ELR (cell line): Measurements from ENCODE around the gene SMARCA1.
A peak's percentile ranks its signal among the peaks of the same experiment; 100 is the strongest.

ENCODE experiments used
- DNase-seq: peaks from one replicate; pipeline ENCODE4 v3.0.0-alpha.2; 2015; ENCODE audit warnings: low read depth

SMARCA1 gene

DNA sequence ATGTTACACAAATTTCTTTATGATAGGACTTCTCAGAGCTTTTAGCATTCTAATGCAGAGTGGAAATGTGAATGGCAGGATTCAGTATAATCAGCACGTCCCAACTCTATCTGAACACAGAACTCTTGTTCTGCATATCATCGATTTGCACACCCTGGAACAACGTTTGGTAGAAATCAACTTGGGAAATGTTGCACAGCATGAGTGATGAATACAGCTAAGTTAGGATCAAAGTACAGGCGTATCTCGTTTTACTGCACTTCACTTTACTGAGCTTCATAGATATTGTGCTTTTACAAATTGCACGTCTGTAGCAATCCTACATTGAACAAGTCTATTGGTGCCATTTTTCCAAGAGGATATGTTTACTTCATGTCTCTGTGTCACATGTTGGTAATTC, 70.8 kb downstream of the SMARCA1 start:
- DNase-seq: no peak

DNA sequence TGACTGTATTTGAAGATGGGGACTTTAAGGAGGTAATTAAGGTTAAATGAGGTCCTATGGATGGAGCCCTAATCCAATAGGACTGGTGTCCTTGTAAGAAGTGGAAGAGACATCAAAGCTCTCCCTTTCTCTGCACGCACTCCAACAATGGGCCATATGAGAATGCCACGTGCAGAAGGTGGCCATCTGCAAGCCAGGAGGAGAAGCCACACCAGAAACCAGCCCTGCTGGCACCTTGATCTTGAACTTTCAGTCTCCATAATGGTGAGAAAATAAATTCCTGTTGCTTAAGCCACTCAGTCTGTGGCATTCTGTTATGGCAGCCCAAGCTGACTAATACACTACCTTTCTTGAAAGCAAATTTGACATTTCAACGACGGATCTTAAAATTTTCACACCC, 73.2 kb downstream of the SMARCA1 start:
- no peak for DNase-seq

DNA sequence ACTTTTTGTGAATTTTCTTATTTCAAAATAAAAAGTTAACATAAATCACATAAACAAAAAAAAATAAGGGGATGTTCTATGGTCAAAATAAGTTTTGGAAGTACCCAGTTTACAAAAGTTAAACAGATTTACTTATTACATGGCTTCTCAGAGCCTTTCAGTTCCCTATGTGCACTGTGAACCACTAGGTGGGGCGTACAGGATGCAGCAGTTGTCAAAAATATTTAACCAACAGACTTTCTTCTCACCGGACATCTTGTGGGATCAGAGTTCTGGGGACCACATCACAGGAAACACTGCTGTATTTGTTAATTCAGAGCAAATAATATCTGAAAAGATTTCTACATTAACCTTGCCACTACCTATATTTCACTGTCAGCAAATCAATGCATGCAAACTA, 74.1 kb downstream of the SMARCA1 start:
- DNase-seq: peak; percentile 4

DNA sequence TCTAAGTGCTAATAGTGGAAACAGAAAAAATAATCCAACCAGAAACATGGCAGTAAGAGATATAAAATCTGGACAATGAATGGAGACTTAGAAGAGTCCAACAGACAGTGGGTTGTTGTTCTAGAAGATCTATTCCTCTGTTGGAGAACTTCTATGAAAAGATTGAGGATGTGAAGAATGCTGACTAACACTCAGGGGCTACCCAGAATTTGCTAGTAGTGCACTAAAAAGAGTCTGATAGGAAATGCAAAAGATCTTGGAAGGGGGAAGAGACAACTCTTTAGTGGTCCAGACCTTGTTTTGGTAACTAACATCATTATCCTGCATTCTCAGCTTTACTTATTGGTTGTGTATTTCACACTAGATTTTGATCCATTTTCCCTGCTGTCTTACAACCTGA, 77.9 kb downstream of the SMARCA1 start:
- DNase-seq: no peak

DNA sequence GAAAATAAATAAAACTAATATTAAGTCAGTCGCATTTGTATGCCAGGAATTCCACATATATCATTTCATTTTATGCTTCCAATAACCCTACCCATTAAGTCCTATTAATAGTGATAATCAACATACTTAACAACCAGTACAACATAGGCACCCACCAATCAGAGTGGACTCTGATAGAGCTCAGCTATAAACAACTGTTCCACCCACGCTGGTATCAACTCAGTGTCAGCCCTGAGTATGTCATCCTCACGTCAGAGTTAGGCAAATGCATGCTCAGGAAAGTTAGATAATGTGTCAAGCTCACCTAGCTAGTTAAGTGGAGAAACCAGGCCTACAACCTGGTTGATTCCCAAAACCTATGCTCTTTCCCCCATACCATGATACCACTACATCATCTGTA, 89.3 kb downstream of the SMARCA1 start:
- DNase-seq: no peak

DNA sequence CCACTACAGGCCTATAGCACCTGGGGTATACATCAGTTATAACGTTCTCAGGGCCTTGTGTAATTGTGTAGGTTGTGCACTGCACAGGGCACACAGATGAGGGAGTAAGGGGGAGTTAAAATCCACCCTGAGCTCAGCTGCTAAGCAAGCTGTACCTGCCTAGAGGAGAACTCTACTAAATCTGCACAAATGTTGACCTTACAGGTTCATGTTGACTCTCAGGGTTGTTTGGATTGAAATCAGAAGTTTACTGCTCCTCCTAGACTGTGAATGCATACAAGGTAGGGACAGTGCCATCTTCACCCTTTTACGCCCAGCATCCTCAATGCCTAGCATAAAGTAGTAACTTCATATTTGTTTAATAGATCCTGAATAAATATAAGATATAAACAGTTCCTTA, 89.8 kb downstream of the SMARCA1 start:
- DNase-seq: no peak

DNA sequence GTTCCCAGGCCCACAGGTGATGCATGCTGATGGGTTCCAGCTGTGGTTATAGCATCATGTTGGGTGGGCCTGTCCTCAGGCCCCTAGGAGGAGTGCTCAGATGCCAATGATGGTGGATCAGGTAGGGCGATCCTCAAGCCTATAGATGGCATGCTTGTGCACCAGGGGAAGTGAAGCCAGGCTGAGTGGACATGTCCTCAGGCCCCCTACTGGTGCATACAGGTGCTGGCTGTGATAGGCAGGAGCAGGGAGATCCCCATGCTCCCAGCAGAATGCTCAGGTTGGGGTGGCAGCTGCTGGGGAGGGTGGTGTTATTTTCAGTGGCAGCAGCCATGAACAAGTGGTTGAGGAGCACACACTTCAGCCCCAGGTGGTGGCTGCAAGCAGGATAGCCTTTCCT, 96.0 kb downstream of the SMARCA1 start:
- DNase-seq: no peak

DNA sequence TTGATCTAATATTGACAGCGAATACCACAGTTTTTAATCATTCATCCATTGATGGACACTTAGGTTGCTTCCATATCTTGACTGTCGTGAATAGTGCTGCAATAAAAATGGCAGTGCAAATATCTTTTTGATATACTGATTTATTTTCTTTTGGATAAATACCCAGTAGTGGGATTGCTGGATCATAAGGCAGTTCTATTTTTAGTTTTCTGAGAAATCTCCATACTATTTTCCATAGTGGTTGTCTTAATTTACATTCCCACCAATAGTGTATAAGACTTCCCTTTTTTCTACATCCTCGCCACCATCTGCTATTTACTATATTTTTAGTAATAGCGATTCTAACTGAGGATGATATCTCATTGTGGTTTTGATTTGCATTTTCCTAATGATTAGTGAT, 100.1 kb downstream of the SMARCA1 start:
- DNase-seq: no peak

DNA sequence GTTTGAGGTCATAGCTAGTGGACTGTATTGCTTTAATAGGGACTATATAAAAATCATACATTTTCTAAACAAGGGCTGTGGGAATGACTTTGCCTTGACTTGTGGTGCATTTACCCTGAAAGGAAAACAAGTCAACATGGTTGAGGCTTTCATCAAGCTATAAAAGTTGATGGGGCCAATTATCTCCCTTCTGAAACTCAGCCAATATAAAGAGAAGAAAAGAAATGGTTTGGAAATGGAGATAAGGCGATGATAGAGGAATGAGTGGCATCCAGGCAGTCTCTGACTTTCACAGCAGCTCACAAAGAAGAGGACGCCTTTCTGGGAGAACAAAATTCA, 118.7 kb downstream of the SMARCA1 start:
- DNase-seq: no peak

DNA sequence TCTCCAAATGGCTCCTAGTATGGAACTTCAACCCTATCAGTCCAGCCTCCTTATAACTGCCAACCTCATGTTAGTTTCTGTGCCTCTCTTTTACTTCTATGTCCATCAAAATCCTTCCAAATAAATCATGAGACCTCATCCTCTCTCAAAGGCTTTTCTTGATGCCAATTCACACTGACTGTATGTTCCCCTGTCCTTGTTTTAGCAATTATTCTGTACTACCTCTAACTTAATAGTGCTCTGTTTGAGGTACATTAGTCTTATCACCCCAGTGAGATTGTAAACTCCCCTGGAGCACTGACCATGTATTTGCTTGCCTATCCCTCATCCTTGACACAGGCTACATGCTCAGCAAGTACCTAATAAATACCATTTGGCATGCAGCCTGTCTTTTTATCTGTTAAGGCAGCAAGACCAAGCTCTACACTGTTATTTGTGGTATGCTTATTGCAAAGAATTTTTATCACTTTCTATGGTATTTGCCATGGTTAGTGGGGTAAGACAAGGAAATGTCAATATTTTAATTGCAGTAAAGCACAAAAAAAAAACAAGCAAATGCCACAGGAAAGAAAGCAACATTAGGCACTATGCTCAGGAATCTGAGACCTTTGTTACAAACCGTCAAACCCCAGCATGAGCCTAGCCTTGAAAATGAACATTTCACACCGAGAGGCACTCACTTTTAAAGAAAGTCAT, 119.2 kb downstream of the SMARCA1 start:
- no peak for DNase-seq
